Measurements from ENCODE around the gene TASP1. TPM values are rescaled to one million over a fixed set of nuclear protein-coding genes. Genes with fewer than 3 reads are reported as not detected.
A peak's percentile ranks its signal among the peaks of the same experiment; 100 is the strongest.
"Not testable (repeated sequence)": the region's sequence is repeated elsewhere in the genome, so short reads cannot be mapped to it uniquely, and the experiment has no call there.

TASP1 gene
- total and polyA plus RNA-seq, 5 donors from 2014 or later = 9.5 to 19.0 (median 12.6) TPM

GRCh38 chr20:13617585-13617984 lies 21.1 kb downstream of the TASP1 start:
- not testable (repeated sequence) for H3K27me3 ChIP-seq (ENCODE audit: control insufficient read depth, insufficient read depth, low read length); ATAC-seq (ENCODE audit: low read depth in 2 of 2); DNase-seq; H3K4me1 ChIP-seq (ENCODE audit: control insufficient read depth, insufficient read depth, low read length, poor library complexity, severe bottlenecking); H3K27ac ChIP-seq (ENCODE audit: insufficient read depth, low read length, poor library complexity, severe bottlenecking); H3K36me3 ChIP-seq (ENCODE audit: control insufficient read depth, insufficient read depth, low read length); H3K4me3 Mint-ChIP-seq; H3K4me3 ChIP-seq (ENCODE audit: low read depth, low read length); H3K27ac Mint-ChIP-seq; H3K9me3 ChIP-seq (ENCODE audit: control insufficient read depth in 2 of 2, low read length in 2 of 2); H3K27me3 Mint-ChIP-seq; H3K9me3 Mint-ChIP-seq
- peaks cover 43% of the 10 kb centered on the region for H3K36me3 Mint-ChIP-seq
- peaks cover 0 to 23% (median 2%) of the 10 kb centered on the region in 4 donors for H3K4me1 Mint-ChIP-seq

- not testable (repeated sequence) for H3K27me3 ChIP-seq (ENCODE audit: control insufficient read depth, insufficient read depth, low read length); DNase-seq; ATAC-seq (ENCODE audit: low read depth in 2 of 2); H3K27me3 Mint-ChIP-seq; H3K9me3 Mint-ChIP-seq; H3K9me3 ChIP-seq (ENCODE audit: control insufficient read depth in 2 of 2, low read length in 2 of 2); H3K27ac ChIP-seq (ENCODE audit: insufficient read depth, low read length, poor library complexity, severe bottlenecking); H3K4me3 ChIP-seq (ENCODE audit: low read depth, low read length); H3K4me3 Mint-ChIP-seq; H3K4me1 ChIP-seq (ENCODE audit: control insufficient read depth, insufficient read depth, low read length, poor library complexity, severe bottlenecking); H3K36me3 ChIP-seq (ENCODE audit: control insufficient read depth, insufficient read depth, low read length)
- H3K27ac Mint-ChIP-seq = peak overlapping the region in 1 of 3 donors; percentile 20
- H3K36me3 Mint-ChIP-seq = peaks cover 35% of the 10 kb centered on the region
- peaks cover 0 to 23% (median 2%) of the 10 kb centered on the region in 4 donors for H3K4me1 Mint-ChIP-seq
Observed at GRCh38 chr20:13616713-13617112, 22.0 kb downstream of the TASP1 start.

DNA sequence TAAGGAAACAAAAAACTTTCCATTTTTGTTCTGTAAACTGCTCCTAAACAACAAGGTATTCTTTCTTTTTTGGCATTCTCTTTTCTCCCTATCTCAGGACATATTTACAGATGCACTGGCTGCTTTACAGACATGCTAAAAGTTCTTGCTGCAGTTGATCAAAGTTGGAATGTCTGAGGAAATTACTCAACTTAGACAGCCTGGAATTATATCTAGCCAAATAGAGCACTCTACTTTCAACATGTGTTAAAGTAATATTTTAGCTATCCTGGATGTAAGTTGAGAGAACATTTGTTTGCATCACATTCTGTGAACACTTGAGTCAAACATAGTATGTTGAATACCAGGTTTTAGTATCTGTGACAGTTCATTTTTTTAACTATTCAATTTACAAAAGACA lies 24.8 kb downstream of the TASP1 start:
- Histone ChIP-seq H3K36me3 (ENCODE audit: control insufficient read depth, insufficient read depth, low read length) (peaks cover 7% of the 10 kb centered on the region), H3K4me3 (ENCODE audit: low read depth, low read length) (no peak overlapping the region), H3K4me1 (ENCODE audit: control insufficient read depth, insufficient read depth, low read length, poor library complexity, severe bottlenecking) (no peaks in the 10 kb centered on the region), H3K27ac (ENCODE audit: insufficient read depth, low read length, poor library complexity, severe bottlenecking) (no peak overlapping the region), H3K27me3 (ENCODE audit: control insufficient read depth, insufficient read depth, low read length) (no peaks in the 10 kb centered on the region), H3K9me3 (ENCODE audit: control insufficient read depth in 2 of 2, low read length in 2 of 2) (no peaks in the 10 kb centered on the region)
- Mint-ChIP-seq H3K27me3 (no peaks in the 10 kb centered on the region), H3K9me3 (no peaks in the 10 kb centered on the region), H3K27ac (no peak overlapping the region), H3K4me1 (peaks cover 0 to 14% (median 2%) of the 10 kb centered on the region in 4 donors), H3K36me3 (peaks cover 32% of the 10 kb centered on the region), H3K4me3 (no peak overlapping the region)
- no peak for DNase-seq
- ATAC-seq (ENCODE audit: low read depth in 2 of 2) = no peak

DNA sequence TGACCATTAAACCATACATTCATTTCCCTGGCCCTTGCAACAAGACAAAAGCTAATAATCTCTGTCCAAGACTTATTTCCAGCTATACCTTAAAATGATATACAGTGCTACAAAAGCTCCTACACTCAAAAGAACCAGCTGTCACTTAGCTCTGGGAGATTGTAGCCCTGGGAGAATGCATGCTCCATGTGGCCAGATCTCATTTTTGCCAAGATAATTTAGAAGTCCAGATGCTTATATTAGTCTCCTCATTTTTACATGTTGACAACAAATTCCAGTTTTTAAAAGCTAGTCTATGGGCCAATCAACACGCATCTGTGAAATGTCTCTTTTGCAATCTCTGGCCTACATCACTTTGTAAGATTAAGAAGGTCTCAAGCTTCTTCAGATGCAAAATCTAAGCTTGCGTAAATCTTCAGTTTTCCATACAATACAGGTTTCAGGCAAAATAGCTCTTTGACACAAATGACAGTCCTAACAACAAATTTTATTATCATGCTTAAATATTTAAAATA lies 27.1 kb downstream of the TASP1 start:
- peaks cover 7% of the 10 kb centered on the region for H3K36me3 ChIP-seq (ENCODE audit: control insufficient read depth, insufficient read depth, low read length)
- H3K27ac ChIP-seq (ENCODE audit: insufficient read depth, low read length, poor library complexity, severe bottlenecking) = no peak overlapping the region

DNA sequence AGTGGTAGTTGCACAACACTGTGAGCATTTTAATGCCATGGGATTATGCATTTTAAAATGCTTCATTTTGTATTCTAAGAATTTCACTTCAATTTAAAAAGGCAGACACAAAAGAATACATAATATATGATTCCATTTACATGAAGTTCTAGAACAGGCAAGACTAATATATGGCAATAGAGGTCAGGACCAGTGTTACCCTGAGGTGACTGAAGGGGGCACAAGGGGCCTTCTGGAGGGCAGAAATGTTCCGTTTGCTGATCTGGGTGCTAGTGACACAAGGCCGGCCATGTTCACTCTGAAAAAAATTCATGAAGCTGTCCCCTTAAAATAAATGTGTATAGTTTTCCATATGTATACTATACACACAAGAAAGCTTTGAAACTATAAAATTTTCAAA lies 28.5 kb downstream of the TASP1 start:
- peaks cover 5% of the 10 kb centered on the region for H3K36me3 ChIP-seq (ENCODE audit: control insufficient read depth, insufficient read depth, low read length)
- Mint-ChIP-seq H3K36me3 (peaks cover 21% of the 10 kb centered on the region), H3K27ac (no peak overlapping the region), H3K4me3 (no peak overlapping the region), H3K4me1 (peaks cover 0 to 2% (median 0%) of the 10 kb centered on the region in 4 donors), H3K27me3 (no peaks in the 10 kb centered on the region), H3K9me3 (no peaks in the 10 kb centered on the region)
- no peaks in the 10 kb centered on the region for H3K27me3 ChIP-seq (ENCODE audit: control insufficient read depth, insufficient read depth, low read length)
- no peak for ATAC-seq (ENCODE audit: low read depth in 2 of 2)
- no peak overlapping the region for H3K4me3 ChIP-seq (ENCODE audit: low read depth, low read length)
- no peaks in the 10 kb centered on the region for H3K9me3 ChIP-seq (ENCODE audit: control insufficient read depth in 2 of 2, low read length in 2 of 2)
- peak in 1 of 3 donors; percentile 13 for DNase-seq
- H3K27ac ChIP-seq (ENCODE audit: insufficient read depth, low read length, poor library complexity, severe bottlenecking) = no peak overlapping the region
- H3K4me1 ChIP-seq (ENCODE audit: control insufficient read depth, insufficient read depth, low read length, poor library complexity, severe bottlenecking) = no peaks in the 10 kb centered on the region

More for the DNA sequence above, 27.1 kb downstream of the TASP1 start:
- ATAC-seq (ENCODE audit: low read depth in 2 of 2) = no peak
- DNase-seq = no peak
- Mint-ChIP-seq H3K4me3 (no peak overlapping the region), H3K27me3 (no peaks in the 10 kb centered on the region), H3K4me1 (peaks cover 0 to 10% (median 2%) of the 10 kb centered on the region in 4 donors), H3K9me3 (no peaks in the 10 kb centered on the region), H3K36me3 (peaks cover 25% of the 10 kb centered on the region), H3K27ac (no peak overlapping the region)
- H3K27me3 ChIP-seq (ENCODE audit: control insufficient read depth, insufficient read depth, low read length) = no peaks in the 10 kb centered on the region
- H3K4me3 ChIP-seq (ENCODE audit: low read depth, low read length) = no peak overlapping the region
- no peaks in the 10 kb centered on the region for H3K9me3 ChIP-seq (ENCODE audit: control insufficient read depth in 2 of 2, low read length in 2 of 2)
- H3K4me1 ChIP-seq (ENCODE audit: control insufficient read depth, insufficient read depth, low read length, poor library complexity, severe bottlenecking) = no peaks in the 10 kb centered on the region

DNA sequence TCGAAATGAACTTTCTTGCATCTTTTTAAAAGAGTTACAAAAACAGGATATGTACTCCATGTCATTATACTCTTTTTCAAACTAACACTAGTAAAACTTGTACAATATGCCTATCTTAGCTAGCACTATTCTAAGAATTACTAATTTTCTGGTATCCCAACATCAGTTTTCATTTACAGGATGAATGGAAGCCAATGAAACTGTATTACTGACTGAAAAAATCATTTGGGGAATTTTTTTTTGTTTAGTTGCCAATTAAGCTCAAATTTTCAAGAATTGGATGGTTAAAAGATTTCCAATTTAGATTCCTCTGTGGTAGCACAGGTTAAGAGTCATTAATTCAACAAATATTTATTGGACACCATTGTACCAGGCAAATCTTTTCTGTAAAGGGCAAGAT lies 30.7 kb downstream of the TASP1 start:
- Mint-ChIP-seq H3K4me3 (no peak overlapping the region), H3K27ac (no peak overlapping the region), H3K36me3 (peaks cover 27% of the 10 kb centered on the region), H3K27me3 (no peaks in the 10 kb centered on the region), H3K9me3 (no peaks in the 10 kb centered on the region), H3K4me1 (peaks cover 0 to 3% (median 0%) of the 10 kb centered on the region in 4 donors)
- peaks cover 5% of the 10 kb centered on the region for H3K36me3 ChIP-seq (ENCODE audit: control insufficient read depth, insufficient read depth, low read length)
- H3K27me3 ChIP-seq (ENCODE audit: control insufficient read depth, insufficient read depth, low read length) = no peaks in the 10 kb centered on the region
- no peak for ATAC-seq (ENCODE audit: low read depth in 2 of 2)
- DNase-seq = no peak
- H3K27ac ChIP-seq (ENCODE audit: insufficient read depth, low read length, poor library complexity, severe bottlenecking) = no peak overlapping the region
- no peak overlapping the region for H3K4me3 ChIP-seq (ENCODE audit: low read depth, low read length)
- no peaks in the 10 kb centered on the region for H3K9me3 ChIP-seq (ENCODE audit: control insufficient read depth in 2 of 2, low read length in 2 of 2)
- H3K4me1 ChIP-seq (ENCODE audit: control insufficient read depth, insufficient read depth, low read length, poor library complexity, severe bottlenecking) = no peaks in the 10 kb centered on the region

GRCh38 chr20:13593423-13593822 lies 45.3 kb downstream of the TASP1 start:
- not testable (repeated sequence) for H3K27me3 Mint-ChIP-seq; H3K9me3 Mint-ChIP-seq; H3K27me3 ChIP-seq (ENCODE audit: control insufficient read depth, insufficient read depth, low read length); H3K4me3 Mint-ChIP-seq; H3K4me1 ChIP-seq (ENCODE audit: control insufficient read depth, insufficient read depth, low read length, poor library complexity, severe bottlenecking); H3K27ac ChIP-seq (ENCODE audit: insufficient read depth, low read length, poor library complexity, severe bottlenecking); H3K27ac Mint-ChIP-seq; ATAC-seq (ENCODE audit: low read depth in 2 of 2); H3K36me3 ChIP-seq (ENCODE audit: control insufficient read depth, insufficient read depth, low read length); DNase-seq; H3K9me3 ChIP-seq (ENCODE audit: control insufficient read depth in 2 of 2, low read length in 2 of 2); H3K4me3 ChIP-seq (ENCODE audit: low read depth, low read length)
- Mint-ChIP-seq H3K4me1 (peaks cover 8 to 38% (median 17%) of the 10 kb centered on the region in 4 donors), H3K36me3 (peaks cover 26% of the 10 kb centered on the region)

- Histone ChIP-seq H3K4me3 (ENCODE audit: low read depth, low read length) (no peak overlapping the region), H3K36me3 (ENCODE audit: control insufficient read depth, insufficient read depth, low read length) (peaks cover 17% of the 10 kb centered on the region), H3K9me3 (ENCODE audit: control insufficient read depth in 2 of 2, low read length in 2 of 2) (peaks cover 0 to 4% of the 10 kb centered on the region in 2 experiments), H3K27ac (ENCODE audit: insufficient read depth, low read length, poor library complexity, severe bottlenecking) (no peak overlapping the region), H3K4me1 (ENCODE audit: control insufficient read depth, insufficient read depth, low read length, poor library complexity, severe bottlenecking) (no peaks in the 10 kb centered on the region), H3K27me3 (ENCODE audit: control insufficient read depth, insufficient read depth, low read length) (no peaks in the 10 kb centered on the region)
- H3K27ac Mint-ChIP-seq = no peak overlapping the region
- no peaks in the 10 kb centered on the region for H3K27me3 Mint-ChIP-seq
- peaks cover 0 to 7% (median 3%) of the 10 kb centered on the region in 7 donors for H3K9me3 Mint-ChIP-seq
- no peak for ATAC-seq (ENCODE audit: low read depth in 2 of 2)
- no peak overlapping the region for H3K4me3 Mint-ChIP-seq
- peaks cover 43% of the 10 kb centered on the region for H3K36me3 Mint-ChIP-seq
- no peak for DNase-seq
- H3K4me1 Mint-ChIP-seq = peaks cover 0 to 11% (median 9%) of the 10 kb centered on the region in 4 donors
Observed at GRCh38 chr20:13588049-13588448, 50.7 kb downstream of the TASP1 start.

Measured in CD4-positive, CD25-positive, alpha-beta regulatory T cell (primary cell).